B cell (primary cell): ENCODE measurements around the gene FASTK.

Experiments
- EZH2 ChIP-seq: IDR thresholded peaks from 2 replicates; pipeline ENCODE4 v1.6.1; 2012; ENCODE audit warnings: borderline replicate concordance, low read depth, mild to moderate bottlenecking, moderate library complexity, low read length; ENCODE audit not compliant: insufficient read depth, poor library complexity, severe bottlenecking
- TF ChIP-seq, protein P1 (sequence below): fragments of 200-600 bp; IDR thresholded peaks from one replicate; pipeline ENCODE4 v1.8.0; 2022; ENCODE audit warnings: antibody characterized with exemption, mild to moderate bottlenecking

DNA sequence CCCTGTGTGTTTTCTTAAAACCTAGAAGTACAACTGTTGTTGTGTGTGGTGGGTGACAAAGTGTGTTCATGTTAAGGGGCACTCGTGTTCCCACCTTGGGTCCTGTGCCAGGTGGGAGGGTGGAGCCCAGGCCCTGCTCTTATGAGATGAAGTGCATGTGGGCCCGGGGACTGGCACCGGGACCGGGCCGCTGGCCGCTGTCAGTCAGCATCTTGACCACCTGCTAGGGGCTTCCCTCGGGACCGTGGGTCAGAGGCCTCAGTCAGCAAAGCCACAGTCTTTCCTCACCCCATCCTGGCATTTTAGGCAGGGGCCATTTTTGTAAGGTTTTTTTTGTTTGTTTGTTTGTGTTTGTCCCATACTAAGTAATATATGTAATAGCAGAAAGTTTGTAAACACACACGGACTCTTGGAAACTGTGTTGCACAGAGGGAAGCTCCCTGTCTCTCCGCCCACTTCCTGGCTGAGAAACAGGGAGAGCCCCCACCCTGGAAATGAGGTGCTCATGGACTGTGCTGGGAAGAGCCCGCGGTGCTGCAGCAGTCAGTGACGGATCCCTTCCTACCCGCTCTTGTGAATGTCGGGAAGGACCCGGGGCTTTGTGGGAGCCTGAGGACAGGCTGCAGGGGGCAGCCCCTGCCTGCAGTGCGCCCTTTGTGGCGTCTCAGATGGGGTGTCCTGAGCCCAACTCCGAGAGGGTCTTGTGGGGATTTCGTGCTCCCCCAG is 19.0 kb upstream of the FASTK start:
- TF ChIP-seq, protein P1, sequence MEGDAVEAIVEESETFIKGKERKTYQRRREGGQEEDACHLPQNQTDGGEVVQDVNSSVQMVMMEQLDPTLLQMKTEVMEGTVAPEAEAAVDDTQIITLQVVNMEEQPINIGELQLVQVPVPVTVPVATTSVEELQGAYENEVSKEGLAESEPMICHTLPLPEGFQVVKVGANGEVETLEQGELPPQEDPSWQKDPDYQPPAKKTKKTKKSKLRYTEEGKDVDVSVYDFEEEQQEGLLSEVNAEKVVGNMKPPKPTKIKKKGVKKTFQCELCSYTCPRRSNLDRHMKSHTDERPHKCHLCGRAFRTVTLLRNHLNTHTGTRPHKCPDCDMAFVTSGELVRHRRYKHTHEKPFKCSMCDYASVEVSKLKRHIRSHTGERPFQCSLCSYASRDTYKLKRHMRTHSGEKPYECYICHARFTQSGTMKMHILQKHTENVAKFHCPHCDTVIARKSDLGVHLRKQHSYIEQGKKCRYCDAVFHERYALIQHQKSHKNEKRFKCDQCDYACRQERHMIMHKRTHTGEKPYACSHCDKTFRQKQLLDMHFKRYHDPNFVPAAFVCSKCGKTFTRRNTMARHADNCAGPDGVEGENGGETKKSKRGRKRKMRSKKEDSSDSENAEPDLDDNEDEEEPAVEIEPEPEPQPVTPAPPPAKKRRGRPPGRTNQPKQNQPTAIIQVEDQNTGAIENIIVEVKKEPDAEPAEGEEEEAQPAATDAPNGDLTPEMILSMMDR: no peak
- no peak for TF ChIP-seq EZH2
